Smooth muscle cell (in vitro differentiated cells): Measurements from ENCODE around the gene KIAA2012. TPM values are rescaled to one million over a fixed set of nuclear protein-coding genes. Genes with fewer than 3 reads are reported as not detected.
A peak's percentile ranks its signal among the peaks of the same experiment; 100 is the strongest.

Source experiments
- DNase-seq: peaks from one replicate; lab custom pipeline; 2025; ENCODE audit not compliant: unreplicated experiment; lab: John Stamatoyannopoulos, UW
- H2AFZ ChIP-seq: fragments of 200-600 bp; sonication (generic); 2 replicates; pipeline ENCODE4 v1.6.0; 2016; ENCODE audit warnings: antibody characterized with exemption, low read depth, mild to moderate bottlenecking
- H3F3A ChIP-seq: fragments of 200-600 bp; sonication (generic); 2 replicates; pipeline ENCODE4 v1.6.0; 2017; ENCODE audit warnings: antibody characterized with exemption, low read depth
- H3K27ac ChIP-seq: fragments of 200-600 bp; sonication (generic); 2 replicates; pipeline ENCODE4 v1.5.1; 2016; ENCODE audit warnings: low read depth, mild to moderate bottlenecking
- H3K27me3 ChIP-seq: fragments of 200-600 bp; sonication (generic); 2 replicates; pipeline ENCODE4 v1.6.1; 2016; ENCODE audit warnings: low read depth, mild to moderate bottlenecking
- H3K36me3 ChIP-seq: fragments of 200-600 bp; sonication (generic); 2 replicates; pipeline ENCODE4 v1.5.1; 2016; ENCODE audit warnings: low read depth
- H3K4me1 ChIP-seq: fragments of 200-600 bp; sonication (generic); 2 replicates; pipeline ENCODE4 v1.5.1; 2016; ENCODE audit warnings: low read depth
- H3K4me2 ChIP-seq: fragments of 200-600 bp; sonication (generic); 2 replicates; pipeline ENCODE4 v1.6.0; 2016; ENCODE audit warnings: mild to moderate bottlenecking
- H3K4me3 ChIP-seq: fragments of 200-600 bp; sonication (generic); 2 replicates; pipeline ENCODE4 v1.5.1; 2016; ENCODE audit warnings: mild to moderate bottlenecking
- H3K79me2 ChIP-seq: fragments of 200-600 bp; sonication (generic); 2 replicates; pipeline ENCODE4 v1.6.0; 2016; ENCODE audit warnings: low read depth, mild to moderate bottlenecking
- H3K9ac ChIP-seq: fragments of 200-600 bp; sonication (generic); 2 replicates; pipeline ENCODE4 v1.6.0; 2016; ENCODE audit warnings: low read depth
- H3K9me3 ChIP-seq: fragments of 200-600 bp; sonication (generic); replicated peaks from 2 replicates; pipeline ENCODE4 v1.5.1; 2016; ENCODE audit warnings: low read depth
- H4K20me1 ChIP-seq: fragments of 200-600 bp; sonication (generic); 2 replicates; pipeline ENCODE4 v1.6.0; 2016; ENCODE audit warnings: low read depth
- CTCF ChIP-seq: fragments of 200-600 bp; sonication (generic); IDR thresholded peaks from 2 replicates; pipeline ENCODE4 v1.5.1; 2017; ENCODE audit warnings: borderline replicate concordance, mild to moderate bottlenecking, antibody characterized with exemption; ENCODE audit not compliant: insufficient read depth, poor library complexity, severe bottlenecking
- WGBS: methylation state at CpG from one replicate; pipeline ENCODE4 v1.1.7; 2016; ENCODE audit warnings: low lambda C conversion rate; 5-methylcytosine and 5-hydroxymethylcytosine counted together
- polyA plus RNA-seq: library from polyadenylated mRNA; unstranded; fragments of >200 nt; fragmentation: Nextera tagmentation; extraction: Ambion mirVana; gene quantifications from 2 replicates; pipeline ENCODE4 v1.2.1, GENCODE V29; 2016
- total RNA-seq: library from RNA; depleted of rRNA; stranded (reverse); fragments of >200 nt; gene quantifications from 2 replicates; pipeline ENCODE4 v1.2.3, GENCODE V29; 2014

KIAA2012 gene
- total and polyA plus RNA-seq, 2 experiments from 2014 or later: not detected

DNA sequence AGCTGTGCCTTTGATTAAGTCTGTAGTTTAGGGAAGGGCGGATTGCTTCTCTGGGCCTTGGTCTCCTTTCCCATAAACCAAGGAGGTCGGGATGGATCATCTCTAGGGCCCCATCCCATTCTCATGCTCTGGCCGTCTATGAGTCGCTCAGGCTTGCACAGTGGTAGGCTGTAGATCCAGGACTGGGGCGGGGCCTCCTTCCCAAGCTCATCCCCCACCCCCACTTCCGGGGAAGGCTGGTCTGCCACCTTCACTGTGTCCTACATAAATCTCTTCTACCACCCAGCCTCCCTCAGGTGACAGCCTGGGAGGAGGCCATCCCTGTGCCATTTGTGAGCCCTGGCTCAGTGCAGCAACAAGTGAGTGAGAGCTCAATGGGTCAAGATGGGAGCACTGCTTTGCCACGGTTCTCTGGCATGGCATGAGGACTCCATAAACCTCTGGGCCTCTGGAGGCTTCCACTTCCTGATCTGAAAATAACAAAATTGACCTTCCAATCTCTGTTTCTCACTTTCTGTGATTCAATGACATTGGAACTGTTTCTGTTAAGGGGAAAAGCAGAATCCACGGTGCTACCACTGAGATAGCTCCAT, 96.9 kb downstream of the KIAA2012 start:
- WGBS: 87% methylated on average over 8 of the region's 8 CpGs
- H3K27me3 ChIP-seq: no peaks in the 10 kb centered on the region
- peaks cover 4% of the 10 kb centered on the region for H3F3A ChIP-seq
- no peak for TF ChIP-seq CTCF
- H3K79me2 ChIP-seq: no peaks in the 10 kb centered on the region
- H3K9ac ChIP-seq: no peak overlapping the region
- no peaks in the 10 kb centered on the region for H4K20me1 ChIP-seq
- no peak overlapping the region for H2AFZ ChIP-seq
- H3K36me3 ChIP-seq: no peaks in the 10 kb centered on the region
- H3K9me3 ChIP-seq: no peaks in the 10 kb centered on the region
- peaks cover 6% of the 10 kb centered on the region for H3K4me1 ChIP-seq
- H3K27ac ChIP-seq: no peak overlapping the region
- H3K4me2 ChIP-seq: no peak overlapping the region
- H3K4me3 ChIP-seq: no peak overlapping the region
- no peak for DNase-seq

DNA sequence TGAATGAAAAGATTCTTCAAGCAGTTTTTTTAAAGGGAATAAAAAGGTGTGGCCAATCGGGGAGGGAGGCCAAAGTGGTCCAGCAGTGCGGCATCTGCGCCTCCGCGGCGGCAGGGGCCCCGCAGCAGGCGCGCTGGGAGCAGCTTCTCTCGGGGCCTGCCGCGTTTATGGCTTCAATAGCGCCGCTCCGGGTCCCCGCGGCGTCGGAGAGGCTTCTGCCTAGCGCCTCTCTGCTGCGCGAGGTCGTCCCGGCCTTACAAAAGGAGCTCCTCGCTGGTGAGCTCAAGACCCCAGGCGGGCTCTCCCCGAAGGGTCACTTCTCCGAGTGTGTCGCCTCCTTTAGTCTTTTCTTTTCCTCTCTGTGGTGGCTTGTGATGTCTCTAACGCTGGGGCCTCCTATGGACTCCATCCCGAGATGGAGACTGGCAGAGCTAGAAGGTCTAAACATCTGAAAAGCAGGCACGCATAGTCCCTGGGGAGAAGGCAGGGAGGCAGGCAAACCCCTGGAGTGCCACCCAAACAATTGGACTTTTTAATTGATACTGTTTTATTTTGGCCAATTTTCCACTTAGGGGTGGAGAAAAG, 98.3 kb downstream of the KIAA2012 start:
- peak overlapping the region; percentile 89 for H3K4me2 ChIP-seq
- no peak overlapping the region for H3K27ac ChIP-seq
- no peaks in the 10 kb centered on the region for H4K20me1 ChIP-seq
- peaks cover 6% of the 10 kb centered on the region for H3K4me1 ChIP-seq
- no peaks in the 10 kb centered on the region for H3K36me3 ChIP-seq
- H3K9ac ChIP-seq: peak overlapping the region; percentile 20
- WGBS: 24% methylated on average over 24 of the region's 32 CpGs
- no peaks in the 10 kb centered on the region for H3K27me3 ChIP-seq
- DNase-seq: no peak
- H3K9me3 ChIP-seq: no peaks in the 10 kb centered on the region
- peak overlapping the region; percentile 97 for H2AFZ ChIP-seq
- TF ChIP-seq CTCF: no peak
- no peaks in the 10 kb centered on the region for H3F3A ChIP-seq
- peak overlapping the region; percentile 41 for H3K4me3 ChIP-seq
- no peaks in the 10 kb centered on the region for H3K79me2 ChIP-seq

DNA sequence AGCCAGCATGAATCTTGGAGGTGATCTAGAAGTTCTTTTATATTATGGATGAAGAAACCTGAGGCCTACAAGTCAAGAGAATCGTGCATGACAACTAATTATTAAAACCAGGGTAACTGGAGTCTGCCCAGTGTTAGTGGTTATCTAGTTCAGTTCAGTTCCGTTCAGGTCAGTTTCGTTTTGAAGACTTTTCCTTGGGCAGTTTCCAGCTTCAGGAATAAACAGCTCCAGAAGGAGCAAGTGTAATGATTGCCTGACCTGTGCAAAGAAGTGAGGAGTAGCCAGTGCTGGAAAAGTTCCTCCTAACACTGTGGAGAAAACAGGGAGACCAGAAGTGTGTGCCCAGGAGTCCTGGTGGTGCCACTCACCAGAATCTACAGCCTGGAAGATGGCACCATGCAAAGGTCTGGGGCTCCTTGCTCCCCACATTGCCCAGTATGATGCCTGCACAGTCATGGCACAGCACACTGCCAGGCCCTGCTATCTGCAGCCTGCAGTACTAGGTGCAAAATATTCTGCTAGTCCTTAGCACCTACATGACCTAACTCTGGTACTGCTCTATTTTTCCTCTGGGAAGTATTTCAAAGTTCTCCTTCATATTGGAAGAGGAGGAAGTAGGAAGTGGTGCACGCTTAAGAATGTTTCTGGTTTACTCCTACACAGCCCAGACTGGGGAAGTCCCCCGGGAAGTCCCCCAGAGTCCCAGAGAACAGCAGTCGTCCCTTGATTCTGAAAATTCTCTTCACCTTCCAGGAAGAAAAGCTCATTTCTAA, 99.6 kb downstream of the KIAA2012 start:
- H3K27me3 ChIP-seq: no peaks in the 10 kb centered on the region
- no peak overlapping the region for H3K4me2 ChIP-seq
- WGBS: 67% methylated on average over 6 of the region's 6 CpGs
- H3K9me3 ChIP-seq: no peaks in the 10 kb centered on the region
- H3K9ac ChIP-seq: no peak overlapping the region
- no peak for DNase-seq
- no peaks in the 10 kb centered on the region for H3K36me3 ChIP-seq
- H3F3A ChIP-seq: no peaks in the 10 kb centered on the region
- H4K20me1 ChIP-seq: no peaks in the 10 kb centered on the region
- H3K4me3 ChIP-seq: no peak overlapping the region
- H3K27ac ChIP-seq: no peak overlapping the region
- no peak overlapping the region for H2AFZ ChIP-seq
- no peak for TF ChIP-seq CTCF
- H3K4me1 ChIP-seq: peaks cover 6% of the 10 kb centered on the region
- H3K79me2 ChIP-seq: no peaks in the 10 kb centered on the region
